ENCODE data around the gene SUCNR1. TPM values are rescaled to one million over a fixed set of nuclear protein-coding genes. Genes with fewer than 3 reads are reported as not detected.

The SUCNR1 gene
- total and polyA plus RNA-seq, 2 of the 13 experiments (the other 11 are each of a cell fraction or from before 2014, with no cell fraction given): 0.03 TPM; not detected in 1

DNA sequence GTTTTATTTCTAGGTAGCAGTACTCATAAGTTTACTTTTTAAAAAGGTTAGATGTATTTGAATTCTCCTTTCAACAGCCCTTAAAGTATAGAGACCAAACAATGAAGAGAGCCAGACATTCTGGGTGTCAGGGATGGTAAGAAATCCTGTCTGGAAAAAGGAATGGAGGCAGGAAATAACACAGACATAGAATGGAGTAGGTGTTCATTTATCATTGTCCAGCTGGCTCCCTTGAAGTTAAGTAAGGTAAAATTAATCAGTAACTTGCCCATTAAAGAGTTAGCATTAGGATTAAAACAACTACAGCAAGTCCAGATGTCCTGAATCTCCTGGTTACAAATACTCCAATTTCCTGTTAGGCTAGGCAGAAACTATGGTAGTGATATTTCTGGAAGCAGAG is 13.5 kb upstream of the SUCNR1 start:
- no peaks in the 10 kb centered on the region for H4K20me1 ChIP-seq (ENCODE audit: insufficient read depth, low read length)
- no TSS peak for BruUV-seq (replicated peaks)
- in situ Hi-C loops (cut with HindIII; ENCODE audit: extremely low pct_ligation_motif_present, low pct_unique_long_range_greater_than_20kb) (no loop called here), intact Hi-C loops (cut with micrococcal nuclease; ENCODE audit: unreplicated experiment) (no loop called here)
- H3K27ac ChIP-seq (ENCODE audit: extremely low read length, insufficient read depth, low read length): no peak overlapping the region
- POLR2A ChIA-PET: no interaction called here
- no peaks in the 10 kb centered on the region for H3K79me2 ChIP-seq (ENCODE audit: insufficient read depth, low read length)
- DNase-seq (ENCODE audit: low spot score): no peak
- H3K4me2 ChIP-seq (ENCODE audit: low read depth, low read length): no peak overlapping the region
- H3K4me1 ChIP-seq (ENCODE audit: insufficient read depth, low read length): no peaks in the 10 kb centered on the region
- ATAC-seq: no peak
- H2AFZ ChIP-seq (ENCODE audit: low read length): no peak overlapping the region
- no peak overlapping the region for H3K9ac ChIP-seq (ENCODE audit: insufficient read depth, low read depth, low read length)
- H3K4me3 ChIP-seq (replicated peaks in 1 of 3; ENCODE audit: insufficient read depth in 1 of 3, low read depth in 2 of 3, low read length in 3 of 3): no peak overlapping the region
- no peak for FAIRE-seq
- H3K27me3 ChIP-seq (ENCODE audit: control insufficient read depth in 1 of 2, insufficient read depth in 2 of 2, low read length in 2 of 2): no peaks in the 10 kb centered on the region
- no peak for TF ChIP-seq PHF20 (CRISPR knock-in tag; IDR thresholded peaks at IDR 0.05)
- no peak for TF ChIP-seq ZNF367 (CRISPR knock-in tag; IDR thresholded peaks at IDR 0.05; ENCODE audit: borderline replicate concordance)
- TF ChIP-seq, protein P1, sequence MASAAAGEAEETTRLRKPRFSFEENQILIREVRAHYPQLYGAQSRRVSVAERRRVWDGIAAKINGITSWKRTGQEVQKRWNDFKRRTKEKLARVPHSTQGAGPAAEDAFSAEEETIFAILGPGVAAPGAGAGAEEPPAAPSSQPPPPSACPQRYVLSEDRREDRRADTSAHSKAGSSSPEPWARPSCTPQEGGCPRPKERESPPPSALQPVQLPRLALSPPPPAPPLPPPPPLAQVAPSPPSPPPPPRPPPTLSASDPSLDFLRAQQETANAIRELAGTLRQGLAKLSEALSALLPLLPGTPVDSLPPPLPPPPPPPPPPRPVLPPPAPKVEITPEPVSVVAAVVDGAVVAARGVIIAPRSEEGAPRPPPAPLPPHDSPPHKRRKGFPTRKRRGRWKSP (CRISPR knock-in tag; IDR thresholded peaks at IDR 0.05): no peak
- TF ChIP-seq MZF1 (CRISPR knock-in tag; IDR thresholded peaks at IDR 0.05; ENCODE audit: borderline replicate concordance): no peak
- TF ChIP-seq SMARCE1 (IDR thresholded peaks at IDR 0.05; ENCODE audit: borderline replicate concordance): no peak
- CTCF ChIA-PET (ENCODE audit: low intra/inter-chr PET ratio, low total read pairs): no interaction called here
- no peaks in the 10 kb centered on the region for H3K9me3 ChIP-seq (ENCODE audit: low read length)
- no peaks in the 10 kb centered on the region for H3K36me3 ChIP-seq (replicated peaks in 1 of 2; ENCODE audit: control insufficient read depth in 1 of 2, insufficient read depth in 2 of 2, low read length in 2 of 2)

DNA sequence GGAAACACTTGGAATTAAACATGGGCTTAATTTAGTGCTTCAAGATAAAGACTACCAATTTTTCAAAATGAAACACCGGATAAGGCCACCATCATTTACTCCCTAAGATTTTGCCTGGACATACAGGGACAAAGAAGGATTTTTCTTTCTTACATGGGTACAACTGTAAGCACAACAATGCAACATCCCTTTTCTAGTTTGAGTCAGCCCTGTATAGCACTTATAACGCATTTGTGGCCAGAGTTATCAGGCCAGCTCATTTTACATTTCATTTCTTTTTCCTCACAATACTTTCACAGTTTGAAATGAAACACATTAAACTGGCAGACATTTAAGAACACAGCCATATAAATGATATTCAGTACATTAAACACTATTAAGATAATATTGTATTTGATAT is 9.8 kb upstream of the SUCNR1 start:
- intact Hi-C loops (cut with micrococcal nuclease; ENCODE audit: unreplicated experiment): no loop called here
- no peaks in the 10 kb centered on the region for H3K9me3 ChIP-seq (ENCODE audit: low read length)
- ChIA-PET CTCF (ENCODE audit: low intra/inter-chr PET ratio, low total read pairs) (no interaction called here), POLR2A (no interaction called here)
- FAIRE-seq (no peak), DNase-seq (ENCODE audit: low spot score) (no peak), ATAC-seq (no peak)
- in situ Hi-C loops (cut with HindIII; ENCODE audit: extremely low pct_ligation_motif_present, low pct_unique_long_range_greater_than_20kb): no loop called here
- H3K36me3 ChIP-seq (replicated peaks in 1 of 2; ENCODE audit: control insufficient read depth in 1 of 2, insufficient read depth in 2 of 2, low read length in 2 of 2): no peaks in the 10 kb centered on the region
- BruUV-seq (replicated peaks): no TSS peak
- no peaks in the 10 kb centered on the region for H3K27me3 ChIP-seq (ENCODE audit: control insufficient read depth in 1 of 2, insufficient read depth in 2 of 2, low read length in 2 of 2)
- WGBS (ENCODE audit: low lambda C conversion rate): 10% methylated on average over 2 of the region's 2 CpGs
- no peak overlapping the region for H2AFZ ChIP-seq (ENCODE audit: low read length)
- no peaks in the 10 kb centered on the region for H3K4me1 ChIP-seq (ENCODE audit: insufficient read depth, low read length)
- H3K79me2 ChIP-seq (ENCODE audit: insufficient read depth, low read length): no peaks in the 10 kb centered on the region
- H3K27ac ChIP-seq (ENCODE audit: extremely low read length, insufficient read depth, low read length): no peak overlapping the region
- H3K9ac ChIP-seq (ENCODE audit: insufficient read depth, low read depth, low read length): no peak overlapping the region
- TF ChIP-seq ZNF557 (CRISPR knock-in tag; IDR thresholded peaks at IDR 0.05) (no peak), HOXA5 (CRISPR knock-in tag; IDR thresholded peaks at IDR 0.05) (no peak), FOXM1 (CRISPR knock-in tag; IDR thresholded peaks at IDR 0.05) (no peak), PTBP1 (IDR thresholded peaks at IDR 0.05; ENCODE audit: low read depth, low read length, poor library complexity, severe bottlenecking) (no peak), ZNF460 (CRISPR knock-in tag; IDR thresholded peaks at IDR 0.05; ENCODE audit: borderline replicate concordance) (no peak), ZBTB3 (CRISPR knock-in tag; IDR thresholded peaks at IDR 0.05; ENCODE audit: borderline replicate concordance, low read depth) (no peak)
- TF ChIP-seq, protein P2, sequence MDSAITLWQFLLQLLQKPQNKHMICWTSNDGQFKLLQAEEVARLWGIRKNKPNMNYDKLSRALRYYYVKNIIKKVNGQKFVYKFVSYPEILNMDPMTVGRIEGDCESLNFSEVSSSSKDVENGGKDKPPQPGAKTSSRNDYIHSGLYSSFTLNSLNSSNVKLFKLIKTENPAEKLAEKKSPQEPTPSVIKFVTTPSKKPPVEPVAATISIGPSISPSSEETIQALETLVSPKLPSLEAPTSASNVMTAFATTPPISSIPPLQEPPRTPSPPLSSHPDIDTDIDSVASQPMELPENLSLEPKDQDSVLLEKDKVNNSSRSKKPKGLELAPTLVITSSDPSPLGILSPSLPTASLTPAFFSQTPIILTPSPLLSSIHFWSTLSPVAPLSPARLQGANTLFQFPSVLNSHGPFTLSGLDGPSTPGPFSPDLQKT (CRISPR knock-in tag; IDR thresholded peaks at IDR 0.05; ENCODE audit: borderline replicate concordance): no peak
- TF ChIP-seq, protein P3, sequence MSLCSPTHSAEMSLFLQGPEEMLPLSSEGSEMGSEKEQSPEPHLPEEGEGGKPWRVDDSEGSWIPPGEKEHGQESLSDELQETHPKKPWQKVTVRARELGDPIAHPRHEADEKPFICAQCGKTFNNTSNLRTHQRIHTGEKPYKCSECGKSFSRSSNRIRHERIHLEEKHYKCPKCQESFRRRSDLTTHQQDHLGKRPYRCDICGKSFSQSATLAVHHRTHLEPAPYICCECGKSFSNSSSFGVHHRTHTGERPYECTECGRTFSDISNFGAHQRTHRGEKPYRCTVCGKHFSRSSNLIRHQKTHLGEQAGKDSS (CRISPR knock-in tag; IDR thresholded peaks at IDR 0.05; ENCODE audit: borderline replicate concordance, low read depth): no peak
- H4K20me1 ChIP-seq (ENCODE audit: insufficient read depth, low read length): no peaks in the 10 kb centered on the region
- H3K4me2 ChIP-seq (ENCODE audit: low read depth, low read length): no peak overlapping the region
- no peak overlapping the region for H3K4me3 ChIP-seq (replicated peaks in 1 of 3; ENCODE audit: insufficient read depth in 1 of 3, low read depth in 2 of 3, low read length in 3 of 3)
